GM21786 (cell line): ENCODE data around the gene EPB41L2.
A peak's percentile ranks its signal among the peaks of the same experiment; 100 is the strongest.
"Not testable (repeated sequence)": the region's sequence is repeated elsewhere in the genome, so short reads cannot be mapped to it uniquely, and the experiment has no call there.

Experiments used
- ATAC-seq: cut with Tn5 transposase; IDR thresholded peaks from one replicate; pipeline ENCODE4 v1.9.1; 2021; ENCODE audit not compliant: unreplicated experiment

The EPB41L2 gene

GRCh38 chr6:131063028-131063763 is at the start of gene EPB41L2:
TSS of gene EPB41L2 (minus strand) at chr6:131063245. CDS start at chr6:130956485, 106,760 bp downstream.
- peak; percentile 72 for ATAC-seq

- ATAC-seq = no peak
Measured at GRCh38 chr6:131112249-131112648, 49.2 kb upstream of the EPB41L2 start.

- ATAC-seq = no peak
Measured at GRCh38 chr6:131107151-131107550, 44.1 kb upstream of the EPB41L2 start.

GRCh38 chr6:131103901-131104300 is 40.9 kb upstream of the EPB41L2 start:
- ATAC-seq = no peak

GRCh38 chr6:131103296-131103695 is 40.3 kb upstream of the EPB41L2 start:
- no peak for ATAC-seq

- no peak for ATAC-seq
Measured at GRCh38 chr6:131101911-131102680, 39.1 kb upstream of the EPB41L2 start.

GRCh38 chr6:131096786-131097185 is 33.7 kb upstream of the EPB41L2 start:
- ATAC-seq = no peak

- ATAC-seq = no peak
Measured at GRCh38 chr6:131093334-131093733, 30.3 kb upstream of the EPB41L2 start.

GRCh38 chr6:131091944-131092343 is 28.9 kb upstream of the EPB41L2 start:
- ATAC-seq = not testable (repeated sequence)

GRCh38 chr6:131090339-131090738 is 27.3 kb upstream of the EPB41L2 start:
- ATAC-seq = not testable (repeated sequence)

- ATAC-seq = no peak
Measured at GRCh38 chr6:131084982-131085381, 21.9 kb upstream of the EPB41L2 start.

- no peak for ATAC-seq
Measured at GRCh38 chr6:131083687-131084086, 20.6 kb upstream of the EPB41L2 start.

- ATAC-seq = no peak
Measured at GRCh38 chr6:131082335-131082734, 19.3 kb upstream of the EPB41L2 start.

- ATAC-seq = no peak
Measured at GRCh38 chr6:131080084-131080483, 17.0 kb upstream of the EPB41L2 start.

- no peak for ATAC-seq
Measured at GRCh38 chr6:131073577-131073976, 10.5 kb upstream of the EPB41L2 start.

GRCh38 chr6:131070061-131070460 is 7.0 kb upstream of the EPB41L2 start:
- ATAC-seq = no peak

- ATAC-seq = no peak
Measured at GRCh38 chr6:131068165-131068564, 5.1 kb upstream of the EPB41L2 start.

- ATAC-seq = no peak
Measured at GRCh38 chr6:131067521-131067920, 4.5 kb upstream of the EPB41L2 start.

- no peak for ATAC-seq
Measured at GRCh38 chr6:131065824-131066171, 2.8 kb upstream of the EPB41L2 start.

GRCh38 chr6:131065112-131065823 is 2.2 kb upstream of the EPB41L2 start:
- ATAC-seq = no peak

GRCh38 chr6:131063764-131064272 is 773 bp upstream of the EPB41L2 start:
- peak; percentile 6 for ATAC-seq
